GM12864 (cell line): ENCODE measurements around the gene PCMT1.
"Not testable (repeated sequence)": the region's sequence is repeated elsewhere in the genome, so short reads cannot be mapped to it uniquely, and the experiment has no call there.

Source experiments
- DNase-seq: peaks from one replicate; pipeline ENCODE4 v3.0.0-alpha.2; 2011; ENCODE audit warnings: low read depth
- H3K4me3 ChIP-seq: 2 replicates; pipeline ENCODE4 v1.5.1; 2011; ENCODE audit warnings: mild to moderate bottlenecking, low read depth, low read length, control low read depth
- TF ChIP-seq, protein P1 (sequence below): IDR thresholded peaks from 2 replicates; pipeline ENCODE4 v1.5.1; 2011; ENCODE audit warnings: low read depth, mild to moderate bottlenecking, moderate library complexity, low read length, control low read depth, inconsistent platforms; ENCODE audit errors: missing control alignments

The PCMT1 gene

DNA sequence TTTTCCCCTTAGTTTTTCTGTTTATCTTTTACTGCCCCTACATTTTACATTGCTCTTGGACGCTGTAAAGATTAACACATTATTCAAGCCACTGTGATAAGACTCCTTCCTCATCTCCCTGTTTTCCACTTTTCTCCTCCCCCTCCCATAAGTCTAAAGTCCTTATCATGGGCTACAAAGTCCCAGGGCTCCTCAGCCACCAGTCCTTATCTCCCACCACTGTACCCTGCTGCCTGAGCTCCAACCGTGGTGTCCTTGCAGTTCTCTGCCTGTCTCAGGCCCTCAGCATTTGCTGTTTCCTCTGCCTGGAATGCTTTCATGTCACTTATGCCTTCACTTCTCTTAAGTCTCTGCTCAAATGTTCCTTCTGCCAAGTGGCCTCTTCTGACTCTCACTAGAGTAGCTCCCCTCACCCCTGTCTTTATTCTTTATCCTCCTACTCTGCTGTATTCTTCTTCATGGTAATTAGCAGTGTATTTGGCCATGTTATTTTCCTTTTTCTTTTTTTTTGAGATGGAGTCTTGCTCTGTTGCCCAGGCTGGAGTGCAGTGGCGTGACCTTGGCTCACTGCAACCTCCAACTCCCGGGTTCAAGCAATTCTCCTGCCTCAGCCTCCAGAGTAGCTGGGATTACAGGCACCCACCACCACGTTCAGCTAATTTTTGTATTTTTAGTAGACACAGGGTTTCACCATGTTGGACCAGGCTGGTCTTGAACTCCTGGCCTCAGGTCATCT, 20.9 kb upstream of the PCMT1 start:
- no peak for DNase-seq
- H3K4me3 ChIP-seq: no peak overlapping the region
- TF ChIP-seq, protein P1, sequence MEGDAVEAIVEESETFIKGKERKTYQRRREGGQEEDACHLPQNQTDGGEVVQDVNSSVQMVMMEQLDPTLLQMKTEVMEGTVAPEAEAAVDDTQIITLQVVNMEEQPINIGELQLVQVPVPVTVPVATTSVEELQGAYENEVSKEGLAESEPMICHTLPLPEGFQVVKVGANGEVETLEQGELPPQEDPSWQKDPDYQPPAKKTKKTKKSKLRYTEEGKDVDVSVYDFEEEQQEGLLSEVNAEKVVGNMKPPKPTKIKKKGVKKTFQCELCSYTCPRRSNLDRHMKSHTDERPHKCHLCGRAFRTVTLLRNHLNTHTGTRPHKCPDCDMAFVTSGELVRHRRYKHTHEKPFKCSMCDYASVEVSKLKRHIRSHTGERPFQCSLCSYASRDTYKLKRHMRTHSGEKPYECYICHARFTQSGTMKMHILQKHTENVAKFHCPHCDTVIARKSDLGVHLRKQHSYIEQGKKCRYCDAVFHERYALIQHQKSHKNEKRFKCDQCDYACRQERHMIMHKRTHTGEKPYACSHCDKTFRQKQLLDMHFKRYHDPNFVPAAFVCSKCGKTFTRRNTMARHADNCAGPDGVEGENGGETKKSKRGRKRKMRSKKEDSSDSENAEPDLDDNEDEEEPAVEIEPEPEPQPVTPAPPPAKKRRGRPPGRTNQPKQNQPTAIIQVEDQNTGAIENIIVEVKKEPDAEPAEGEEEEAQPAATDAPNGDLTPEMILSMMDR: no peak

GRCh38 chr6:149729824-149730223, 19.7 kb upstream of the PCMT1 start:
- TF ChIP-seq, protein P1: no peak
- no peak overlapping the region for H3K4me3 ChIP-seq
- no peak for DNase-seq

DNA sequence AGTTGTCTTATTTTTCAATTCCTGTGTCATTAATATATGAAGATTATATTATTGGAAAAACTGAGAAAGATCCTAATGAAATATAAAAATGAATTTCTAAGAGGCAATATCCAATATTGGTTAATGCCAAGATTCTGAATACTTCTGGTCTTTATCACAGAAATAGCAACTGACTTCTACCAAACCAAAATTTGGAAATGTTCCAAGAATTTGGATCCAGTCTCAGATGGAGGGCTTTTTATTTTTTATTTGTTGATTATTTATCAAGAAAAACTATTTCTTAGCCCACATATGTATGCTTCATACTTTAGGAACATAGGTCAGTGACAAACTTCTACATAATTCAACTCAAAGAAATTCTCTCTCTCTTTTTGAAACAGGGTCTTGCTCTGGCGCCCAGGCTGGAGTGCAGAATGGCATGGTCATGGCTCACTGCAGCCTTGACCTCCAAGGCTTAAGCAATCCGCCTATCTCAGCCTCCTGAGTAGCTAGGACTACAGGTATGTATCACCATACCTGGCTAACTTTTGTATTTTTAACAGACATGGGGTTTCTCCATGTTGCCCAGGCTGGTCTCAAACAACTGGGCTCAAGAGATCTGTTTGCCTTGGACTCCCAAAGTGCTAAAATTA, 16.3 kb upstream of the PCMT1 start:
- DNase-seq: no peak
- TF ChIP-seq, protein P1: no peak
- H3K4me3 ChIP-seq: no peak overlapping the region

DNA sequence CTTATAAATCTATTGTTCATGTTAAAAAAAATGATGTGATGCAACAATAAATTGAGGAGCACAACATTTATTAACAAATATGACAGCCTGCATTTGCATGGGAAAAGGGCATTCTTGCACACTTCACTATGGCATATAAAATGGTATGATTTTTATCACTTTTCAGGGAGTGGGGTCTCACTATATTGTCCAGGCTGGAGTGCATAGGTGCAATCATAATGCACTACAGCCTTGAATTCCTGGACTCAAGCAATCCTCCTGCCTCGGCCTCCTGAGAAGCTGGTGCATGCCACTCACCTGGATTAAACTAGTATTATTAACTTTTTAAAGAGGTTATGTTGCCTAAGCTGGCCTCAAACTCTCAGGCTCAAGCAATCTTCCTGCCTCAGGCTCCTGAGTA, 14.6 kb upstream of the PCMT1 start:
- no peak for DNase-seq
- no peak overlapping the region for H3K4me3 ChIP-seq
- TF ChIP-seq, protein P1: no peak

GRCh38 chr6:149745252-149745651, 4.3 kb upstream of the PCMT1 start:
- peak overlapping the region; percentile 88; the same call in 1 of the 2 replicates for H3K4me3 ChIP-seq
- DNase-seq: not testable (repeated sequence)

DNA sequence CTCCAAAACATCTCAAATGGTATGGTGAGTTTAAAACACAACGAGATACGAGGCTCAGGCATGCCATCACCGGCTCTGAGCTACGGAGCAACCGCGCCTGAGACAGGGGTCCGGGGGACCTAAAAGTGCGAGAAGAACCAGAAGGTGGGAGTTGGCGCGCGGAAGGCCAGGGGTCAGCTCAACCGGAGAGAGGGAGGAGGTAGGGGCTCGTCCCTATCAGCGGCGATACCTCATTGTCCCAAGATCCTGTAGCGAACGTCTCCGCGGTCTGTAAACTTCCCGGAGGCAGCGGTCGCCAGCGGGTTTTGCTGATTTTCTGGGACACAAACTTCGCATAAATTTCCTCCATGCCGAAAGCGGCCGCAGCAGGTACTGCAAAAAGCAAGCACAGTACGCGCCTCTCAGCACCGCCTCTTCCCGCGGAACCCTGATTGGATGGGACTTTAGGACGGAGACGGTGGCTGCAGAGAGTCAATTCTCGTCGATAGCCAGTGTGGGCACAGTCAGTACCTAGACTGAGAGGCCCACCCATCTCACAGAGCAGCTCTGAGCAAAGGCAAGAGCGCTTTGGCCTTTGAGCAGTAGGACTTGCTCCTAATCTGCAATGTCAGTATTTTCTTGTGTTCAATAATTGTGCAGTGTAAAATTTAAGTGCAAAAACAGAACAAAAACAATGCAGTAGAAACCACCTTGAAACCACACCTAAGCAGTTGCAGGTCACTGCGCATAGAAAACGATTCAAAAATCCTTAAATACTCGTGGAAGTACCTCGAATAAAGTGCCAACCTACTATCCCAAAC, 3.2 kb upstream of the PCMT1 start, which contains the start of gene NUP43:
Gene NUP43 (minus strand): TSS at position 383 of the 800 bp plus-strand sequence. CDS start 34 bp downstream, at position 349.
- DNase-seq: peak; percentile 95
- peak within 1 kb of the TSS; percentile 88 for H3K4me3 ChIP-seq
- TF ChIP-seq, protein P1: peak; percentile 59

DNA sequence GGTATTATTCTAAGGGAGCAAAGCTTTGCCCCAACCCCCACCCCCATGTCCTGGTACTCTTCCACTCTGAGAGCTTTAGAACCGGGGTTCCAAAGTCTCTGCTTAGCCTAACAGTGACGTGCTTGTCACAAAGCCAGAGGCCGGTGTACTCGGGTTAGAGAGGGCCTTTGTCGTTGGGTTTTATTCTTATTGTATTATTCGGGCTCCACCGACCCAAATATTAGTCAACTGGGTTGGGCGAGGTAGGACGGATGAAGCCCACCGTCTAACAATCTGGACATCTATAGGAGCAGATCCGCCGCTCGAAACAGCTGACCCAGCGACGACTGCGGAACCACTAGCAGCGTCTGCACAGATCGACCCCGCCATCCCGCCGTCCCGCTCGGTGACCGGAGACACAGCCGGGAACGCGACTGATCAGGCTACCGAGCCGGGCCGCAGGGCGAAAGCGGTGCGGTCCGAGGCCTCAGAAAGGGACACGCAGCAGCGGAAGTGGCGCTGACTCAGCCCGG, 403 bp upstream of the PCMT1 start:
- peak overlapping the region; percentile 80 for H3K4me3 ChIP-seq
- not testable (repeated sequence) for DNase-seq
